Neuronal stem cell (in vitro differentiated cells): ENCODE results near the gene GARIN5B.

ENCODE experiments used
- DNase-seq: peaks from one replicate; pipeline ENCODE4 v3.0.0-alpha.2; 2013; ENCODE audit warnings: low spot score
- H2AFZ ChIP-seq: one replicate; pipeline ENCODE4 v1.6.1; 2013; ENCODE audit warnings: mild to moderate bottlenecking, low read length, inconsistent platforms
- H2AK5ac ChIP-seq: 2 replicates; pipeline ENCODE4 v1.6.1; 2013; ENCODE audit warnings: low read depth, mild to moderate bottlenecking, inconsistent platforms, low read length, moderate library complexity, mixed read lengths
- H2BK120ac ChIP-seq: 2 replicates; pipeline ENCODE4 v1.6.1; 2013; ENCODE audit warnings: low read depth, mild to moderate bottlenecking, inconsistent platforms, low read length, moderate library complexity, mixed read lengths
- H2BK12ac ChIP-seq: one replicate; pipeline ENCODE4 v1.6.1; 2013; ENCODE audit warnings: low read length, inconsistent platforms
- H2BK15ac ChIP-seq: 2 replicates; pipeline ENCODE4 v1.6.1; 2013; ENCODE audit warnings: mild to moderate bottlenecking, low read length, inconsistent platforms, mixed read lengths
- H2BK5ac ChIP-seq: one replicate; pipeline ENCODE4 v1.6.1; 2013; ENCODE audit warnings: inconsistent platforms, mild to moderate bottlenecking, low read length, moderate library complexity
- H3K14ac ChIP-seq: one replicate; pipeline ENCODE4 v1.6.1; 2013; ENCODE audit warnings: low read length, inconsistent platforms
- H3K18ac ChIP-seq: 2 replicates; pipeline ENCODE4 v1.6.1; 2013; ENCODE audit warnings: low read length, inconsistent platforms
- H3K23ac ChIP-seq: 2 replicates; pipeline ENCODE4 v1.6.1; 2013; ENCODE audit warnings: low read depth, mild to moderate bottlenecking, mixed read lengths, low read length, inconsistent platforms; ENCODE audit not compliant: poor library complexity
- H3K27ac ChIP-seq: replicated peaks from 3 replicates; pipeline ENCODE4 v1.5.1; 2013; ENCODE audit warnings: low read length, inconsistent platforms
- H3K27me3 ChIP-seq, 3 experiments: 2 replicates each; pipeline ENCODE4 v1.6.1; 2013; ENCODE audit warnings: low read length in 3 of 3, mild to moderate bottlenecking in 2 of 3, inconsistent platforms in 1 of 3, low read depth in 1 of 3, mixed read lengths in 1 of 3, moderate library complexity in 1 of 3; ENCODE audit not compliant: control insufficient read depth in 3 of 3, insufficient read depth in 3 of 3
- H3K36me3 ChIP-seq, 2 donors: replicated peaks in 1 of 2; 2 replicates each; pipeline ENCODE4 v1.6.1; 2013; ENCODE audit warnings: low read length in 2 of 2; ENCODE audit not compliant: control insufficient read depth in 2 of 2, insufficient read depth in 2 of 2
- H3K4ac ChIP-seq: 2 replicates; pipeline ENCODE4 v1.6.1; 2013; ENCODE audit warnings: inconsistent platforms, mild to moderate bottlenecking, low read length, moderate library complexity
- H3K4me1 ChIP-seq, 2 donors: 1 replicate in 1 of 2; 2 replicates in 1 of 2; pipeline ENCODE4 v1.6.1; 2013; ENCODE audit warnings: low read length in 2 of 2, low read depth in 1 of 2; ENCODE audit not compliant: control insufficient read depth in 2 of 2, insufficient read depth in 1 of 2
- H3K4me2 ChIP-seq: one replicate; pipeline ENCODE4 v1.6.1; 2013; ENCODE audit warnings: mild to moderate bottlenecking, low read length, inconsistent platforms; ENCODE audit not compliant: insufficient read depth, poor library complexity, severe bottlenecking
- H3K4me3 ChIP-seq, 2 donors: 2 replicates each; pipeline ENCODE4 v1.5.1; 2013; ENCODE audit warnings: low read length in 2 of 2, mild to moderate bottlenecking in 2 of 2, inconsistent platforms in 1 of 2, moderate library complexity in 1 of 2
- H3K79me1 ChIP-seq: one replicate; pipeline ENCODE4 v1.6.1; 2013; ENCODE audit warnings: low read depth, mild to moderate bottlenecking, inconsistent platforms, low read length, moderate library complexity
- H3K9ac ChIP-seq: one replicate; pipeline ENCODE4 v1.6.1; 2013; ENCODE audit warnings: mild to moderate bottlenecking, low read depth, low read length, inconsistent platforms; ENCODE audit not compliant: poor library complexity
- H3K9me3 ChIP-seq, 2 donors: replicated peaks in 1 of 2; 2 replicates each; pipeline versions ENCODE3 to v1.6.1; 2013; ENCODE audit warnings: low read length in 2 of 2, mild to moderate bottlenecking in 2 of 2, inconsistent platforms in 1 of 2, low read depth in 1 of 2, mixed read lengths in 1 of 2, moderate library complexity in 1 of 2; ENCODE audit not compliant: control insufficient read depth in 2 of 2, insufficient read depth in 1 of 2
- H4K8ac ChIP-seq: one replicate; pipeline ENCODE4 v1.6.1; 2013; ENCODE audit warnings: low read depth, mild to moderate bottlenecking, inconsistent platforms, low read length, moderate library complexity
- H4K91ac ChIP-seq: one replicate; pipeline ENCODE4 v1.6.1; 2013; ENCODE audit warnings: low read length, low read depth, mild to moderate bottlenecking, inconsistent platforms; ENCODE audit not compliant: poor library complexity
- WGBS, 2 donors: extraction: QIAGEN DNeasy Blood & Tissue Kit; methylation state at CpG; one replicate each; pipeline ENCODE4 v1.1.7; 2013; ENCODE audit warnings: missing lambda C conversion rate in 2 of 2, mixed read lengths in 1 of 2; ENCODE audit not compliant: insufficient read length in 2 of 2, insufficient replicate concordance in 1 of 2; ENCODE audit errors: extremely low coverage in 2 of 2; 5-methylcytosine and 5-hydroxymethylcytosine counted together

GARIN5B gene

DNA sequence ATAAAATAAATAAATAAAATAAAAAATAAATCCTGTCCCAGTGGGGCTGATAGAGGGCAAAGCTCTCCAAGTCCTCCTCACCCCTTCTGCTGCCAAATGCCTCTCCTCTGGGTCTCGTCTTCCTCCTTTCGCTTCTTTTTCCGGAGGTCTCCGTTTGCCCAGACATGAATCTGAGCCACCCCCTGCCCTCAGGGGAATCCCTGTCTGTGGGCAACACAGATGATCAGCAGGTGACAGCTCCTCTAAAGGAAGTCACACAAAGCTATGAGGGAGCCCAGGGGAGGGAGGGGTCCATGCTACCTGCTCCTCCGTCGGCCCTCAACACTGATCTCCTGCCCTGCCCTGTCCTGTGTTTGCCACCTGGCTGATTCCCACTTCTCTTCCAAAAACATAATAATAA is 38.4 kb downstream of the GARIN5B start:
- no peak overlapping the region for H2BK120ac ChIP-seq
- no peak overlapping the region for H3K18ac ChIP-seq
- peak overlapping the region; percentile 22 for H2AFZ ChIP-seq
- no peaks in the 10 kb centered on the region for H3K36me3 ChIP-seq
- no peak overlapping the region for H3K4me2 ChIP-seq
- H2AK5ac ChIP-seq, result no peak overlapping the region
- H3K14ac ChIP-seq, result no peak overlapping the region
- no CpG with 5 or more reads among the region's 6 CpGs for WGBS, 2 donors
- H3K4me1 ChIP-seq, result peaks cover 0 to 3% of the 10 kb centered on the region in 2 donors
- H2BK5ac ChIP-seq, result no peak overlapping the region
- no peak overlapping the region for H3K4ac ChIP-seq
- DNase-seq, result no peak
- H3K9ac ChIP-seq, result no peak overlapping the region
- no peak overlapping the region for H2BK12ac ChIP-seq
- H3K27ac ChIP-seq, result no peak overlapping the region
- no peak overlapping the region for H3K4me3 ChIP-seq
- no peak overlapping the region for H4K91ac ChIP-seq
- H3K9me3 ChIP-seq, result no peaks in the 10 kb centered on the region
- H3K79me1 ChIP-seq, result no peaks in the 10 kb centered on the region
- H3K27me3 ChIP-seq, result peaks cover 0 to 20% (median 0%) of the 10 kb centered on the region in 3 experiments
- H4K8ac ChIP-seq, result no peak overlapping the region
- no peak overlapping the region for H2BK15ac ChIP-seq
- no peak overlapping the region for H3K23ac ChIP-seq

DNA sequence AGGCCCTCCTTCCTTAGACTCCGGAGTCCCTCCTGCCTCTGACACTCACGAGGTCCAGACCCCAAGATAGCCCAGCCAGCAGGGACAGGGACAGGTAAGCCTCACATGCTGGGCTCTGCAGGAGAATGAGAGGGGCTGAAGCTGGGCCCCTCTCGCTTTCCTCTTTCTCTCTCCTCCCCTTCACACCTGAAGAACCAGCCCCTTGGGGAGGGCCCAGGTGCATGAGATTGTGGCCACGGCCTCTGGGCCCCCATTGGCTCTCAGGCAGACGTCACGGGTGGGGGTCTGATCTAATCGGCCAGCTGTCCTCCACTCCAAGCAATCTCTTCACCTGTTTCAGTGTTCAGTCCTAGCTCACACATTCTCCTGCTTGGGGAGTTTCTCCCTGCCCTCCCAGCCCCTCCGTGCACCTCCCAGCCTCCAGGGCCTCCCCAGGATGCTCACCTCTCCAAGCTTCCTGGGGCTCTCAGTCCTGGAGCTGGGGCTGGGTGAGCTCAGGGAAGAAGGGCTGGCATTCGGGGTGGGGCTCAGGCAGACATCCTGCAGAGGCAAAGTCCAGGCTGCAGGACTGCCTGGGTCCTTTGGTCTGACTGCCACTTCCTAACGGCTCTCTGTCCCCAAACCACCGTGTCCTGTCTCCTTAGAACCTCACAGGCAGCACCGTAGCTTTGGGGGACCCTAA is 40.7 kb downstream of the GARIN5B start:
- Histone ChIP-seq H3K18ac (no peak overlapping the region), H3K27me3 (peaks cover 0 to 20% (median 0%) of the 10 kb centered on the region in 3 experiments), H3K4me1 (peaks cover 0 to 3% of the 10 kb centered on the region in 2 donors), H4K91ac (no peak overlapping the region), H3K23ac (no peak overlapping the region), H2AK5ac (no peak overlapping the region), H3K79me1 (no peaks in the 10 kb centered on the region), H4K8ac (no peak overlapping the region), H3K4me2 (no peak overlapping the region), H2AFZ (no peak overlapping the region), H3K27ac (no peak overlapping the region), H2BK120ac (no peak overlapping the region), H3K36me3 (no peaks in the 10 kb centered on the region), H2BK12ac (no peak overlapping the region), H3K4ac (no peak overlapping the region), H2BK5ac (no peak overlapping the region), H3K9ac (no peak overlapping the region), H3K9me3 (no peaks in the 10 kb centered on the region), H3K14ac (no peak overlapping the region), H3K4me3 (no peak overlapping the region), H2BK15ac (no peak overlapping the region)
- WGBS, 2 donors, result no CpG with 5 or more reads among the region's 12 CpGs
- no peak for DNase-seq

DNA sequence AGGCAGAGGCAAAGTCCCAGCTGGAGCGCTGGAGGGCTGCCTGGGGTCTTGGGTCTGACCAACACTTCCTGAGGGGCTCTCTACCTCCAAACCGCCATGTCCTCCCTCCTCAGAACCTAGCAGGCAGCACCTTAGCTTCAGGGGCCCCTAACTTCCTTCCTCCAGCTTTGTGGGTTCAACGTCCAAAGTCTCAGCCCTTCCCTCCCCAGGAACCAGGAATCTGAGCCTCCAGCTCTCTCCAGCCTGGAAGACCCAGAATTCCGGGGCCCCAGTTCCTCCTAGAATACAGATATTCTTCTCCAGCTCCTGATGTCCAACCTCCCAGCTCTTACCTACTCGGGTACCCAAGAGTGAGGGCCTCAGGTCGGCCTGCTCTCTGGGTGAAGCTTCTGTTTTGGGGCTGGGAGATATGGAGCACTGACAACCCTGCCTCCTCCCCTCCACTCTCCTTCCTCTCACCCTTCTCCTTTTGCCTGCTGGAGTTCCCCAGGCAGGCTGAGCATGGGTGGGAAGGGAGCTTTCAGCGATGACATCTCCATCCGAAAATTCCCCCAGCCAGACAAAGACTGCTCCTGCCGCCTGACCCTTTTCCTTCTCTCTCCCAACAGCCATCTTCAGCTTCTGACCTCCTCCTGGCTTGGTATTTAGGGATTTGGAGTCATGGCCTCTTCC is 41.5 kb downstream of the GARIN5B start:
- H2BK12ac ChIP-seq, result peak overlapping the region; percentile 73
- no peak overlapping the region for H3K4ac ChIP-seq
- no peak overlapping the region for H2AK5ac ChIP-seq
- H4K8ac ChIP-seq, result no peak overlapping the region
- no peak overlapping the region for H3K23ac ChIP-seq
- H3K36me3 ChIP-seq, result no peaks in the 10 kb centered on the region
- H3K4me1 ChIP-seq, result peaks cover 0 to 3% of the 10 kb centered on the region in 2 donors
- no peak overlapping the region for H3K4me2 ChIP-seq
- H3K14ac ChIP-seq, result no peak overlapping the region
- H3K27ac ChIP-seq, result no peak overlapping the region
- H3K18ac ChIP-seq, result no peak overlapping the region
- H3K27me3 ChIP-seq, result peaks cover 0 to 20% (median 0%) of the 10 kb centered on the region in 3 experiments
- peak overlapping the region; percentile 18 for H2AFZ ChIP-seq
- H3K79me1 ChIP-seq, result no peaks in the 10 kb centered on the region
- H3K4me3 ChIP-seq, result no peak overlapping the region
- H2BK120ac ChIP-seq, result no peak overlapping the region
- peak overlapping the region; percentile 26 for H2BK15ac ChIP-seq
- H3K9me3 ChIP-seq, result no peaks in the 10 kb centered on the region
- no peak overlapping the region for H3K9ac ChIP-seq
- no peak for DNase-seq
- no peak overlapping the region for H4K91ac ChIP-seq
- no CpG with 5 or more reads among the region's 9 CpGs for WGBS, 2 donors
- no peak overlapping the region for H2BK5ac ChIP-seq

DNA sequence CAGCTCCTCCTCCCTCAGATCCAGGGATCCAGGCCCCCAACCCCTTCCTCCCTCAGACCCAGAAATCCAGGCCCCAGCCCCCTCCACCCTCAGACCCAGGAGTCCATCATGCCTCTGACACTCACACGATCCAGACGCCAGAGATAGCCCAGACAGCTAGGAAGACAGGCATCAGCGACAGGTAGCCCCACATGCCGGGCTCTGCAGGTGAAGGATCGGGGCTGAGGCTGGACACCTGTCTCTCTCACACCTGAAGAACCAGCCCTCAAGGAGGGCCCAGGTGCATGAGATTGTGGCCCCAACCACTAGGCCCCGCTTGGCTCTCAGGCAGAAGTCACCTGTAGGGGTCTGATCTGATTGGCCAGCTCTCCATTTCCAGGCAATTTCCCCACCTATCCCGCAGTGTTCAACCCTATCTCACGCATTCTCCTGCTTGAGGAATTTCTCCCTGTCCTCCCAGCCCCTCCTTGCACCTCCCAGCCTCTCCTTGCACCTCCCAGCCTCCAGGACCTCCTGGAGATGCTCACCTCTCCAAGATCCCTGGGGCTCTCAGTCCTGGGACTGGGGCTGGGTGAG is 42.1 kb downstream of the GARIN5B start:
- no peak for DNase-seq
- Histone ChIP-seq H3K79me1 (no peaks in the 10 kb centered on the region), H3K4ac (no peak overlapping the region), H3K27me3 (peaks cover 0 to 20% (median 0%) of the 10 kb centered on the region in 3 experiments), H3K4me3 (no peak overlapping the region), H3K27ac (no peak overlapping the region), H4K91ac (no peak overlapping the region), H2BK12ac (peak overlapping the region; percentile 58), H4K8ac (no peak overlapping the region), H2AK5ac (no peak overlapping the region), H3K18ac (peak overlapping the region; percentile 38), H3K4me1 (peaks cover 0 to 5% of the 10 kb centered on the region in 2 donors), H2BK15ac (peak overlapping the region; percentile 96), H3K14ac (no peak overlapping the region), H3K23ac (no peak overlapping the region), H2BK120ac (no peak overlapping the region), H2AFZ (peak overlapping the region; percentile 18), H3K9me3 (no peaks in the 10 kb centered on the region), H3K4me2 (no peak overlapping the region), H3K9ac (no peak overlapping the region), H3K36me3 (no peaks in the 10 kb centered on the region), H2BK5ac (no peak overlapping the region)
- no CpG with 5 or more reads among the region's 8 CpGs for WGBS, 2 donors
